Mucosa of descending colon (tissue), 3 donors: Measurements from ENCODE around the gene ADAMTS2. TPM values are rescaled to one million over a fixed set of nuclear protein-coding genes. Genes with fewer than 3 reads are reported as not detected.

Source experiments
- ATAC-seq: fragments of 200-7000 bp; cut with Tn5 transposase; one replicate; pipeline ENCODE4 v1.9.1; 2020; ENCODE audit warnings: mild to moderate bottlenecking, moderate library complexity
- DNase-seq, 3 donors: peaks; one replicate each; pipeline ENCODE4 v3.0.0-alpha.2; 2020
- H3K36me3 ChIP-seq: fragments of 200-600 bp; one replicate; pipeline ENCODE4 v1.8.0; 2021; ENCODE audit warnings: low read depth, mild to moderate bottlenecking
- H3K4me1 ChIP-seq: fragments of 200-600 bp; one replicate; pipeline ENCODE4 v1.8.0; 2021; ENCODE audit warnings: low read depth, mild to moderate bottlenecking
- H3K4me3 ChIP-seq: fragments of 200-600 bp; one replicate; pipeline ENCODE4 v1.8.0; 2021; ENCODE audit warnings: mild to moderate bottlenecking
- H3K9me3 ChIP-seq: fragments of 200-600 bp; one replicate; pipeline ENCODE4 v1.8.0; 2021; ENCODE audit warnings: mild to moderate bottlenecking
- intact Hi-C, 2 donors: fragments of 100-400 bp; cut with DNase I in 1 of 2; cut with micrococcal nuclease in 1 of 2; formaldehyde crosslinking; loops; one replicate each; pipeline versions ENCODE4 v1.11.0 to v1.11.1; 2022; cut with DNase I, micrococcal nuclease
- total RNA-seq, 3 donors: library from RNA; stranded (reverse); fragmentation: NEBNext Ultra II Directional in 2 of 3; extraction: Animal tissue kit (Norgen Biotek cat#: 25700) in 2 of 3; gene quantifications; one replicate each; pipeline versions ENCODE4 v1.2.1 to v1.2.4, GENCODE V29; 2021 to 2023
- TF ChIP-seq, protein P1 (sequence below): fragments of 200-600 bp; IDR thresholded peaks from one replicate; pipeline ENCODE4 v1.8.0; 2022; ENCODE audit warnings: antibody characterized with exemption, mild to moderate bottlenecking
- donor health status: DM: no; HTN: no; CAD: no; lungs with moderate emphysema.
- donor health status: DM: no; HTN: no; CAD: no.
- donor health status: DM: no; HTN: yes; CAD: no.

ADAMTS2 gene
- total RNA-seq, 3 donors from 2014 or later: 1.3 to 9.2 (median 7.3) TPM

DNA sequence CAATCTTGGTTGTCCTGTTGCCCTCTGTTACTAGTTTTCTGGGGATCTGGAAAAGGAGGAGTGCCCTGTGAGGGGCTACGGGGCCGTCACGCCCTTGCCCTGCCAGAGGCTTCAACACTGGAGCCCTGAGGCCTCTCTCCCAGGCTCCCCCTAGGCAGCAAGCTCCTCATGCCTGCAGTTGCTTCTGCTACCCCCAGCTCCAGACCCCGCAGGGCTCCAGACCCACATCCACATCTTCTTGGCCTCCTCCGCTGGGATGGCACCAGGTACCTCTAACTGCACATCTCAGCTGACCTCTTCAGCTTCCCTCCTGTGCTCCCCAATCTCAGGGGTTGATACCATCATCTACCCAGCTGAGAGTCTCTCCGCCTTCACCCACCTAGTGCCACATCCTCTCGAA lies 169.1 kb downstream of the ADAMTS2 start:
- DNase-seq (no peak), ATAC-seq (no peak)
- H3K4me1 ChIP-seq: no peaks in the 10 kb centered on the region
- no peak overlapping the region for H3K4me3 ChIP-seq
- H3K9me3 ChIP-seq: no peaks in the 10 kb centered on the region
- intact Hi-C loops: no loop called here
- H3K36me3 ChIP-seq: no peaks in the 10 kb centered on the region
- TF ChIP-seq, protein P1, sequence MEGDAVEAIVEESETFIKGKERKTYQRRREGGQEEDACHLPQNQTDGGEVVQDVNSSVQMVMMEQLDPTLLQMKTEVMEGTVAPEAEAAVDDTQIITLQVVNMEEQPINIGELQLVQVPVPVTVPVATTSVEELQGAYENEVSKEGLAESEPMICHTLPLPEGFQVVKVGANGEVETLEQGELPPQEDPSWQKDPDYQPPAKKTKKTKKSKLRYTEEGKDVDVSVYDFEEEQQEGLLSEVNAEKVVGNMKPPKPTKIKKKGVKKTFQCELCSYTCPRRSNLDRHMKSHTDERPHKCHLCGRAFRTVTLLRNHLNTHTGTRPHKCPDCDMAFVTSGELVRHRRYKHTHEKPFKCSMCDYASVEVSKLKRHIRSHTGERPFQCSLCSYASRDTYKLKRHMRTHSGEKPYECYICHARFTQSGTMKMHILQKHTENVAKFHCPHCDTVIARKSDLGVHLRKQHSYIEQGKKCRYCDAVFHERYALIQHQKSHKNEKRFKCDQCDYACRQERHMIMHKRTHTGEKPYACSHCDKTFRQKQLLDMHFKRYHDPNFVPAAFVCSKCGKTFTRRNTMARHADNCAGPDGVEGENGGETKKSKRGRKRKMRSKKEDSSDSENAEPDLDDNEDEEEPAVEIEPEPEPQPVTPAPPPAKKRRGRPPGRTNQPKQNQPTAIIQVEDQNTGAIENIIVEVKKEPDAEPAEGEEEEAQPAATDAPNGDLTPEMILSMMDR: no peak

DNA sequence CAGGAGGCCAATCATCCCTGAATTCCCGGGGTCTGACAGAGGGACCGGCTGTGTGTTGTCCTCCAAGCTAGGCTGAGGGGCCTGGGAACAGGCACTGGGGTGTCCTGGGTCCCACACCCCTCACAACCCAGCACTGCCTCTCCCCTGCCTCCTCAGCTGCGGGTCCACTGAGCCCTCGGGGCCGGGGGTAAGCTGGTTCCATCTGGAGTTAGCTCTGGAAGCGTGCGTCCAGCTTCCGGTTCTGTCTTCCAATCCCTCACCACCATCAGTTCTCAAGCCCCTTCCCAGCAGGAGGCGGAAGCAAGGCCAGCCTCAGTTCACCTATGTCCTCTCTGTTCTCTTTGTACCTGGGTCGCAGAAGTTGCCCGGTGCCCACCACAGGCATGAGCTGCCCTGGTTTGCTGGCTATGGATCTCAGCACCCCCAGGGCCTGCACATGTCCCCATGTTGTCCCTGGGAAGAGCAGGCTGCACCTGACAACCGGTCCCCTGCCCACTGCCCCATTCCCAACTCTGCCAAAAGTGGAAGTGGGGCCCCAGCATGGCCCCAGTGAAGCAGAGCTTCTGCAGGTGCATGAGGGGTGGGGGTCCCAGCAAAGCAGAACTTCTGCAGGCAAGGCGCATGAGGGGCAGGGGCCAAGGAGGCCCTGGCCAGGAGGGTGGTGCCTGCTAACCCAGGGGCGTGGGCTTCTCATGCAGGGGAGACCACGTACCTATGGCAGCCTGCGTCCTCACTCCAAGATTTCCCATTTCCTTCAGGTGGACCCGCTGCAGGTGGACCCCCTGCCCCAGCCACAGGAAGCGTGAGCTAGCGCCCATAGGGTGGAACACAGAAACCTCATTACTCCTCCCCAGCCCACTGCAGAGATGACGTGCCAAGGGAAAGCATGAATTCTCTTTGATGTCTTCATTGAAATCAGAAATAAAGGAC lies 173.2 kb downstream of the ADAMTS2 start:
- no peaks in the 10 kb centered on the region for H3K36me3 ChIP-seq
- DNase-seq (no peak), ATAC-seq (no peak)
- no peaks in the 10 kb centered on the region for H3K9me3 ChIP-seq
- intact Hi-C loops: no loop called here
- peaks cover 4% of the 10 kb centered on the region for H3K4me1 ChIP-seq
- TF ChIP-seq, protein P1: no peak
- H3K4me3 ChIP-seq: no peak overlapping the region

DNA sequence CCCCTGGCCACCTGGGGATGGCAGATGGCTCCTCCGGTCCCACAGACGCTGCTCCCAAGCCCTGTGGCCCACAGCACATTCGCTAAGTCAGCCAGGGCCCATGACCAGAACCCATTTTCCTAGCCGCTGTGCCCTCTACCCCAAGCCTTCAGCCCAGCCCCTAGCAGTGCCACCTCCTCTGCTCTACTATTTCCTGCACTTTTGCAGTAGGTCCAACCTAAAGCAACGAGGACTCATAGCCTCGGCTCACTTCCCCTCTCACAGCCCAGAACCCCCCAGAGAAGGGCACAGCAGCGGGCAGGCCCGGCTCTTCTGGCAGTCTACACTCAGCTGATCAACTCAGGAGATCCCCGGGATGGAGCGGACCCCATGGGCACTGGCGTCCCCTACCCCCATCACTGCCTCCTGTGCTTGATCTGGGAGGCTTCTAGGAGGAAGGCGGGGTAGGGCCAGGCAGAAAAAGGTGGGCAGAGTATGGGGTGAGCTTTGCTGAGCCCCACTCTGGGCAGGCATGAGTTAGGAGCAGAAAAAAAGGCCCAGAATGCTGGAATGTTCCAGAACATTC lies 173.9 kb downstream of the ADAMTS2 start:
- Histone ChIP-seq H3K4me1 (peaks cover 4% of the 10 kb centered on the region), H3K9me3 (no peaks in the 10 kb centered on the region), H3K4me3 (no peak overlapping the region), H3K36me3 (no peaks in the 10 kb centered on the region)
- TF ChIP-seq, protein P1: no peak
- intact Hi-C loops: no loop called here
- no peak for ATAC-seq
- no peak for DNase-seq

DNA sequence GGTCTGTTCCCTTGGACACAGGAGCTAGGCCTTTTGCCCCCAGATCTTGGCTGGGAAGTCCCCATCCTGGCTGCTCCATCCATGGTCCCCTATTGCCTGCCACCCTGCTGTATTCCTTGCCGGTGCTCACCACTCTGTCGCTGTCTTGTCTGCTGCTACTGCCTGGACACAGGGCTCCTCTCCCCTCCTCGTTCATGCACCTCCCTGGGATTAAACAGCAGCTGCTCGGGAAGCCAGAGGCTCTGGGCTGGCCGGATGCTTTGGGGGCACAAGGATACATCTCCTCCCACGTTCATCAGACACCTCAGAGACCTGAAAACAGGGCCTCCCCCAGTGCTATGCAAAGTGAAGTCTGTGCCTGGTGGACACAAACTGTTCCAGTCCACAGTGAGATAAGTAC lies 174.7 kb downstream of the ADAMTS2 start:
- H3K4me3 ChIP-seq: no peak overlapping the region
- H3K9me3 ChIP-seq: no peaks in the 10 kb centered on the region
- TF ChIP-seq, protein P1: no peak
- peaks cover 4% of the 10 kb centered on the region for H3K4me1 ChIP-seq
- no peaks in the 10 kb centered on the region for H3K36me3 ChIP-seq
- DNase-seq: no peak
- ATAC-seq: no peak
- intact Hi-C loops: no loop called here

DNA sequence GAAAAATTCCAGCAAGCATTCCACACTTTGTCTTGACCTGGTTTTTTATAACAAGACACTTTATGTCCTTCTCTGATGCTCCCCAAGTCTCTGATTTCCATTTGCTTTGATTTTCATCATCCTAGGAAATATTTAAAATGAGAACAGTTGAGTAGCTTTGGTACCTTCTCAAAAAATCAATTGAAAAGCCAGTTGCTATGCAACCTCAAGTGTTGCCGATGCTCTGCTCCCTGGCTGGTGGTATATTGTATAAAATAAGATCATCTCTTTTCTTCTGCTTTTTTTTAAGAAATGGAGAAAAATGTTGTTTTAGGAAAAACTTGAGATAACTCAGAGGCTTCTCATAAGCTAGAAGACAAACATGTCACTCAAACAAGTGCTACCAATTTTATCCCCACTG lies 175.4 kb downstream of the ADAMTS2 start:
- H3K4me1 ChIP-seq: peaks cover 4% of the 10 kb centered on the region
- TF ChIP-seq, protein P1: no peak
- intact Hi-C loops: loop anchor here (5.0 to 10.0 kb wide), 2 partner anchors 175 to 322 kb away; partner anchors contain the start of gene ADAMTS2 (in 1 of the 2)
- no peaks in the 10 kb centered on the region for H3K9me3 ChIP-seq
- no peak for ATAC-seq
- H3K36me3 ChIP-seq: no peaks in the 10 kb centered on the region
- no peak for DNase-seq
- H3K4me3 ChIP-seq: no peak overlapping the region
